Umbilical cord (tissue), 2 donors: Measurements from ENCODE around the gene GRM2. TPM values are rescaled to one million over a fixed set of nuclear protein-coding genes. Genes with fewer than 3 reads are reported as not detected.
A peak's percentile ranks its signal among the peaks of the same experiment; 100 is the strongest.

ENCODE experiments used
- DNase-seq: peaks from one replicate; pipeline ENCODE4 v3.0.0-alpha.2; 2015; ENCODE audit warnings: low spot score
- total RNA-seq: library from RNA; depleted of rRNA; stranded (reverse); fragments of >200 nt; gene quantifications from one replicate; pipeline ENCODE4 v1.2.3, GENCODE V29; 2014; ENCODE audit warnings: low replicate concordance; ENCODE audit not compliant: insufficient read depth

The GRM2 gene
- total RNA-seq, 1 donor from 2014 or later: 0.24 TPM

- DNase-seq: no peak
Measured at GRCh38 chr3:51680196-51680595, 26.7 kb upstream of the GRM2 start.

- DNase-seq: no peak
Measured at GRCh38 chr3:51680663-51681230, 26.1 kb upstream of the GRM2 start.

GRCh38 chr3:51681453-51681852, 25.4 kb upstream of the GRM2 start:
- no peak for DNase-seq

GRCh38 chr3:51682079-51682478, 24.8 kb upstream of the GRM2 start:
- peak; percentile 91 for DNase-seq

- DNase-seq: no peak
Measured at GRCh38 chr3:51682526-51682925, 24.3 kb upstream of the GRM2 start.

GRCh38 chr3:51683566-51683965, 23.3 kb upstream of the GRM2 start:
- no peak for DNase-seq

GRCh38 chr3:51684971-51685751, 21.7 kb upstream of the GRM2 start:
- DNase-seq: no peak

GRCh38 chr3:51686056-51686455, 20.8 kb upstream of the GRM2 start:
- DNase-seq: no peak

- DNase-seq: no peak
Measured at GRCh38 chr3:51686512-51687215, 20.2 kb upstream of the GRM2 start.

- no peak for DNase-seq
Measured at GRCh38 chr3:51687431-51688205, 19.2 kb upstream of the GRM2 start.

GRCh38 chr3:51688206-51688600, 18.7 kb upstream of the GRM2 start:
- DNase-seq: no peak

GRCh38 chr3:51691021-51691420, 15.8 kb upstream of the GRM2 start:
- DNase-seq: no peak

GRCh38 chr3:51691949-51692348, 14.9 kb upstream of the GRM2 start:
- no peak for DNase-seq

GRCh38 chr3:51692980-51693395, 13.9 kb upstream of the GRM2 start:
- DNase-seq: no peak

GRCh38 chr3:51696954-51697353, 9.9 kb upstream of the GRM2 start:
- DNase-seq: no peak

GRCh38 chr3:51698209-51698608, 8.7 kb upstream of the GRM2 start:
- no peak for DNase-seq

- DNase-seq: no peak
Measured at GRCh38 chr3:51700403-51700802, 6.5 kb upstream of the GRM2 start.

- DNase-seq: no peak
Measured at GRCh38 chr3:51702156-51702555, 4.7 kb upstream of the GRM2 start.

- DNase-seq: no peak
Measured at GRCh38 chr3:51703068-51703760, 3.7 kb upstream of the GRM2 start.

- DNase-seq: no peak
Measured at GRCh38 chr3:51703761-51704510, 2.9 kb upstream of the GRM2 start.

- DNase-seq: no peak
Measured at GRCh38 chr3:51704511-51704950, 2.3 kb upstream of the GRM2 start.
